Astrocyte (in vitro differentiated cells and primary cell): ENCODE measurements around the gene ARSG.
"Not testable (repeated sequence)": the region's sequence is repeated elsewhere in the genome, so short reads cannot be mapped to it uniquely, and the experiment has no call there.

ENCODE experiments used
- EZH2 ChIP-seq: IDR thresholded peaks from 2 replicates; pipeline ENCODE4 v1.6.1; 2012; ENCODE audit warnings: mild to moderate bottlenecking, low read length, inconsistent platforms; ENCODE audit not compliant: insufficient read depth
- TF ChIP-seq, protein P1 (sequence below): IDR thresholded peaks from 2 replicates; pipeline ENCODE4 v1.5.1; 2011; ENCODE audit warnings: low read depth, mild to moderate bottlenecking, inconsistent platforms, low read length, moderate library complexity; ENCODE audit not compliant: insufficient read depth

GRCh38 chr17:68259648-68259951 is 31.7 kb upstream of the ARSG start:
- TF ChIP-seq, protein P1, sequence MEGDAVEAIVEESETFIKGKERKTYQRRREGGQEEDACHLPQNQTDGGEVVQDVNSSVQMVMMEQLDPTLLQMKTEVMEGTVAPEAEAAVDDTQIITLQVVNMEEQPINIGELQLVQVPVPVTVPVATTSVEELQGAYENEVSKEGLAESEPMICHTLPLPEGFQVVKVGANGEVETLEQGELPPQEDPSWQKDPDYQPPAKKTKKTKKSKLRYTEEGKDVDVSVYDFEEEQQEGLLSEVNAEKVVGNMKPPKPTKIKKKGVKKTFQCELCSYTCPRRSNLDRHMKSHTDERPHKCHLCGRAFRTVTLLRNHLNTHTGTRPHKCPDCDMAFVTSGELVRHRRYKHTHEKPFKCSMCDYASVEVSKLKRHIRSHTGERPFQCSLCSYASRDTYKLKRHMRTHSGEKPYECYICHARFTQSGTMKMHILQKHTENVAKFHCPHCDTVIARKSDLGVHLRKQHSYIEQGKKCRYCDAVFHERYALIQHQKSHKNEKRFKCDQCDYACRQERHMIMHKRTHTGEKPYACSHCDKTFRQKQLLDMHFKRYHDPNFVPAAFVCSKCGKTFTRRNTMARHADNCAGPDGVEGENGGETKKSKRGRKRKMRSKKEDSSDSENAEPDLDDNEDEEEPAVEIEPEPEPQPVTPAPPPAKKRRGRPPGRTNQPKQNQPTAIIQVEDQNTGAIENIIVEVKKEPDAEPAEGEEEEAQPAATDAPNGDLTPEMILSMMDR = not testable (repeated sequence)
- not testable (repeated sequence) for TF ChIP-seq EZH2
